Cardiac fibroblast (primary cell): ENCODE measurements around the gene STOM.

Experiments used
- DNase-seq, 2 donors: peaks; one replicate each; pipeline versions ENCODE4 v3.0.0 to v3.0.0-alpha.2; 2010; ENCODE audit warnings: low read depth in 2 of 2
- H3K4me3 ChIP-seq, 2 donors: replicated peaks in 1 of 2; 1 replicate in 1 of 2; 2 replicates in 1 of 2; pipeline ENCODE4 v1.5.1; 2011; ENCODE audit warnings: low read depth in 2 of 2, low read length in 2 of 2, mild to moderate bottlenecking in 2 of 2, moderate library complexity in 1 of 2
- CTCF ChIP-seq: IDR thresholded peaks from one replicate; pipeline ENCODE4 v1.5.1; 2011; ENCODE audit warnings: low read depth, mild to moderate bottlenecking, low read length, inconsistent platforms

The STOM gene

GRCh38 chr9:121350036-121350435, 20.0 kb downstream of the STOM start:
- no peak for DNase-seq
- no peak for TF ChIP-seq CTCF
- no peak overlapping the region for H3K4me3 ChIP-seq

DNA sequence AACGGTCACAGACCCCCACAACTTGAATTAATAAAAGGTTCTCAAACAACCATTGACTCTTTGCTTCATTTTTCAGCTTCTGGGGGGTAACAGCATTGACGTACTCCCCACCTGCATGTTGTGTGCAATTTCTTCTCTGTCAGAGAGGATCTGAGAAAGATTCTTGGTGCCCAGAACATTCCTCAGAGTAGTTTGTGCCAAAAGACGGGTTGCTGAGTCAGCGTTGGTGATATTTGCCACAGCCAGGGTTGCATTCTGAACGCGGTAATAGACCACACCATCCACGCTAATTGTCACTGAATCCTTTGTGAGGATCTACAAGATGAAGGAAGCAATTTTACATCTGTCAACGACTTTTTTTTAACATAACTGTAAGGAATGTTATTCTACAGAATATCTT, 21.0 kb downstream of the STOM start:
- H3K4me3 ChIP-seq, result no peak overlapping the region
- no peak for DNase-seq
- no peak for TF ChIP-seq CTCF

DNA sequence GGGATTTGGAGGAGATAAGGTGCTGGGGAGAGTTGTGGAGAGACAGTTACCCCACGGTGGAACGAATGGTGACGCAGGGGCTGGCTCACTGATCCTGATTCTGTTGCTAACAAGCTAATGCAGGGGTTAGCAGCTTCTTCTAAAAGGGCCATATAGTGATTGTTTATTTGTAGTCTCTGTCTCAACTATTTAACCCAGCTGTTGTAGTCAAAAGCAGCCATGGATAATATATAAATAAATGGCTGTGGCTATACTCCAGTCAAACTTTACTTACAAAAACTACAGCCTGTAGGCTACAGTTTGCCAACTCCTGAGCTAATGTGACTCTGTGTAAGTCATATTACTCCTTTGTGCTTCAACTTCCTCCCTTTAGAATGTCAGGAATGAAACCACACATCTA, 21.8 kb downstream of the STOM start:
- DNase-seq, result no peak
- H3K4me3 ChIP-seq, result no peak overlapping the region
- no peak for TF ChIP-seq CTCF

- TF ChIP-seq CTCF, result no peak
- no peak for DNase-seq
- H3K4me3 ChIP-seq, result no peak overlapping the region
Observed at GRCh38 chr9:121345070-121345469, 25.0 kb downstream of the STOM start.

DNA sequence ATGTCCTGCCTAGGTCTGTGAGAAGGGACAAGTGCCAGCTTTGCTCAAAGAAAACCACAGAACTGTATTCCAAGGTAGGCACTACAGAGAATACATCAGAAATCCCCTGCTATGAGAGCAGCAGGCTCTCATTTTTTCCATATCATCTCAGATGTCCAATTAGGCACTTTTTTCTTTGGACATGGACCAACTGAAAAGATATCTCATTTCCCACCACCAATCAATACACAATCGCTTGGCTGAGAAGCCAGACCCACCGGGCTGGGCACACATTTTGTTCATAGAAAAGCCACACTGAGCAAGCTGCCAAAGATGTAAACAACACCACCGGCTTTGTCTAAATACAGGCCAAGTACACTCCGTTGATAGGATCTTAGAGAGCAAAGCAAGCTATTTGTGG, 25.9 kb downstream of the STOM start:
- no peak for DNase-seq
- TF ChIP-seq CTCF, result no peak
- no peak overlapping the region for H3K4me3 ChIP-seq

- no peak for DNase-seq
- H3K4me3 ChIP-seq, result no peak overlapping the region
- no peak for TF ChIP-seq CTCF
Observed at GRCh38 chr9:121340676-121341392, 29.2 kb downstream of the STOM start.

- DNase-seq, result no peak
- H3K4me3 ChIP-seq, result no peak overlapping the region
- TF ChIP-seq CTCF, result no peak
Observed at GRCh38 chr9:121339437-121339836, 30.6 kb downstream of the STOM start.
